CD4-positive, alpha-beta T cell (primary cell): Measurements from ENCODE around the gene PTRH1. TPM values are rescaled to one million over a fixed set of nuclear protein-coding genes. Genes with fewer than 3 reads are reported as not detected.

Source experiments
- ATAC-seq: fragments of 200-7000 bp; cut with Tn5 transposase; one replicate; pipeline ENCODE4 v1.10.0; 2022; ENCODE audit warnings: mild to moderate bottlenecking; ENCODE audit not compliant: poor library complexity
- CTCF ChIA-PET: fragments of 350-600 bp; sonication (Branson Sonifier 250); formaldehyde crosslinking; loops from one replicate; lab custom pipeline; 2021; ENCODE audit warnings: antibody characterized with exemption, inconsistent platforms; lab: Charles Lee
- POLR2A ChIA-PET: fragments of 350-600 bp; sonication (Branson Sonifier 250); formaldehyde crosslinking; loops from one replicate; lab custom pipeline; 2021; ENCODE audit warnings: antibody characterized with exemption, inconsistent platforms; lab: Charles Lee
- DNase-seq, 14 experiments: peaks; one replicate each; pipeline ENCODE4 v3.0.0-alpha.2; 2013 to 2020; ENCODE audit warnings: mixed read lengths in 2 of 14
- H3K27ac ChIP-seq, 2 donors: one replicate each; pipeline versions ENCODE4 v1.5.1 to v1.7.0; 2013; ENCODE audit warnings: low read length in 2 of 2, low read depth in 1 of 2, mild to moderate bottlenecking in 1 of 2
- H3K27me3 ChIP-seq, 2 experiments: 1 replicate in 1 of 2; 2 replicates in 1 of 2; pipeline versions ENCODE4 v1.6.1 to v1.7.0; 2013; ENCODE audit warnings: low read length in 2 of 2, control low read depth in 1 of 2, mild to moderate bottlenecking in 1 of 2, moderate library complexity in 1 of 2; ENCODE audit not compliant: insufficient read depth in 2 of 2, control insufficient read depth in 1 of 2
- H3K36me3 ChIP-seq: one replicate; pipeline ENCODE4 v1.6.1; 2013; ENCODE audit warnings: low read length, control low read depth; ENCODE audit not compliant: insufficient read depth
- H3K4me1 ChIP-seq: one replicate; pipeline ENCODE4 v1.6.1; 2013; ENCODE audit warnings: low read length, control low read depth; ENCODE audit not compliant: insufficient read depth
- H3K4me3 ChIP-seq: one replicate; pipeline ENCODE4 v1.5.1; 2013; ENCODE audit warnings: mild to moderate bottlenecking, low read length, moderate library complexity
- H3K9me3 ChIP-seq, 2 experiments: 1 replicate in 1 of 2; 2 replicates in 1 of 2; pipeline versions ENCODE4 v1.6.1 to v1.7.0; 2013; ENCODE audit warnings: low read length in 2 of 2, mild to moderate bottlenecking in 2 of 2, control low read depth in 1 of 2, moderate library complexity in 1 of 2; ENCODE audit not compliant: control insufficient read depth in 1 of 2, insufficient read depth in 1 of 2
- H3K27ac Mint-ChIP-seq: one replicate; pipeline ENCODE4 v1.8.0; 2020; ENCODE audit warnings: mixed read lengths
- H3K27me3 Mint-ChIP-seq: one replicate; pipeline ENCODE4 v1.8.0; 2021; ENCODE audit warnings: mixed read lengths
- H3K36me3 Mint-ChIP-seq: one replicate; pipeline ENCODE4 v1.8.0; 2021; ENCODE audit warnings: low read depth, mixed read lengths
- H3K4me1 Mint-ChIP-seq: one replicate; pipeline ENCODE4 v1.8.0; 2021; ENCODE audit warnings: low read depth, mixed read lengths
- H3K4me3 Mint-ChIP-seq: one replicate; pipeline ENCODE4 v1.8.0; 2020; ENCODE audit warnings: mild to moderate bottlenecking, mixed read lengths
- H3K9me3 Mint-ChIP-seq: one replicate; pipeline ENCODE4 v1.8.0; 2020; ENCODE audit warnings: mixed read lengths
- intact Hi-C, 2 experiments: fragments of 100-400 bp; cut with DNase I in 1 of 2; cut with micrococcal nuclease in 1 of 2; formaldehyde crosslinking; loops; one replicate each; pipeline versions ENCODE4 v1.15.1 to v1.9.0; 2023 to 2025; cut with DNase I, micrococcal nuclease
- total RNA-seq, 174 experiments: library from RNA in 2 of 174; stranded (reverse) in 2 of 174; gene quantifications; one replicate each; pipeline ENCODE4 v1.2.3 and lab custom pipeline; 2021 to 2026
- TF ChIP-seq, protein P1 (sequence below): fragments of 200-600 bp; IDR thresholded peaks from one replicate; pipeline ENCODE4 v1.8.0; 2022; ENCODE audit warnings: antibody characterized with exemption, mild to moderate bottlenecking

Gene PTRH1
- total RNA-seq, 2 experiments from 2014 or later = 4.5 to 5.9 TPM

DNA sequence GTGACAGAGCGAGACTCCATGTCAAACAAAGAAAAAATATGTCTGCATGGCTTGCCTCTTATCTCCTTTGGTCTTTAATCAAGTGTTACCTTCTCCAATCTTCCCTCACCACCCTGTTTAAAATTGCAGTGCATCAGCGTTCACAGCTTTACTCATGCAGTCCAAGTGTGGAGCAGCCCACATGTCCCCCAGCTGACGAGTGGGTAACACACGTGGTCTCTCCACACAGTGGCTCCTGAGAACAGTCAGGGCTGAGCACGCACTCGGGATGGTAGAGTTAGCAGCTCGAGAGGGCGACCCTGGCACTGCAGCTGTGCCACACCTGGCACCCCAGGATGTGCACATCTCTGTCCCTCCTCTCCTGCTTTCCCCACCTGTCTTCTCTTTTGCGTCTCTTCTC lies 34.6 kb downstream of the PTRH1 start:
- Mint-ChIP-seq H3K27ac (no peak overlapping the region), H3K9me3 (no peaks in the 10 kb centered on the region), H3K36me3 (no peaks in the 10 kb centered on the region), H3K4me1 (no peaks in the 10 kb centered on the region), H3K4me3 (no peak overlapping the region), H3K27me3 (no peaks in the 10 kb centered on the region)
- ChIA-PET POLR2A (no interaction called here), CTCF (no interaction called here)
- DNase-seq (no peak), ATAC-seq (no peak)
- H3K4me1 ChIP-seq = no peaks in the 10 kb centered on the region
- TF ChIP-seq, protein P1, sequence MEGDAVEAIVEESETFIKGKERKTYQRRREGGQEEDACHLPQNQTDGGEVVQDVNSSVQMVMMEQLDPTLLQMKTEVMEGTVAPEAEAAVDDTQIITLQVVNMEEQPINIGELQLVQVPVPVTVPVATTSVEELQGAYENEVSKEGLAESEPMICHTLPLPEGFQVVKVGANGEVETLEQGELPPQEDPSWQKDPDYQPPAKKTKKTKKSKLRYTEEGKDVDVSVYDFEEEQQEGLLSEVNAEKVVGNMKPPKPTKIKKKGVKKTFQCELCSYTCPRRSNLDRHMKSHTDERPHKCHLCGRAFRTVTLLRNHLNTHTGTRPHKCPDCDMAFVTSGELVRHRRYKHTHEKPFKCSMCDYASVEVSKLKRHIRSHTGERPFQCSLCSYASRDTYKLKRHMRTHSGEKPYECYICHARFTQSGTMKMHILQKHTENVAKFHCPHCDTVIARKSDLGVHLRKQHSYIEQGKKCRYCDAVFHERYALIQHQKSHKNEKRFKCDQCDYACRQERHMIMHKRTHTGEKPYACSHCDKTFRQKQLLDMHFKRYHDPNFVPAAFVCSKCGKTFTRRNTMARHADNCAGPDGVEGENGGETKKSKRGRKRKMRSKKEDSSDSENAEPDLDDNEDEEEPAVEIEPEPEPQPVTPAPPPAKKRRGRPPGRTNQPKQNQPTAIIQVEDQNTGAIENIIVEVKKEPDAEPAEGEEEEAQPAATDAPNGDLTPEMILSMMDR = no peak
- H3K27ac ChIP-seq = no peak overlapping the region
- H3K9me3 ChIP-seq = no peaks in the 10 kb centered on the region
- no peaks in the 10 kb centered on the region for H3K27me3 ChIP-seq
- H3K36me3 ChIP-seq = peaks cover 2% of the 10 kb centered on the region
- intact Hi-C loops = no loop called here
- H3K4me3 ChIP-seq = no peak overlapping the region

DNA sequence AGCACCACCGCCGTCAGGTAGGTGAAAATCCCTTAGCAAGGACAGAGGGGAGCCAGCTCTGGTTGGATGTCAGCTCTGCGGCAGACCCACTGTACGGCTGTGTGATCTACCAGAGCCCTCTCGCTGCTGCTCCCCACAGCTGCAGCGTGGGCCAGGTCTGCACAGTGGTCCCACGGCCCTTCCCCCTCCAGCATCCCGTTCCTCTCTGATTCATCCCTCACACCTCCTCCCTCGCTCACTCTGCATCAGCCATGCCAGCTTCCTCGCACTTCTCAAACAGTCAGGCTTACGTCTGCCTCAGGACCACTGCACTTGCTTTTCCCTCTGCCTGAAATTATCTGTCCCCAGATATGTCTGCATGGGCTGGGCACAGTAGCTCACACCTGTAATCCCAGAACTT lies 35.2 kb downstream of the PTRH1 start:
- Mint-ChIP-seq H3K4me3 (no peak overlapping the region), H3K36me3 (no peaks in the 10 kb centered on the region), H3K9me3 (no peaks in the 10 kb centered on the region), H3K27ac (no peak overlapping the region), H3K27me3 (no peaks in the 10 kb centered on the region), H3K4me1 (no peaks in the 10 kb centered on the region)
- Histone ChIP-seq H3K4me1 (no peaks in the 10 kb centered on the region), H3K27ac (no peak overlapping the region), H3K36me3 (peaks cover 2% of the 10 kb centered on the region), H3K9me3 (no peaks in the 10 kb centered on the region), H3K4me3 (no peak overlapping the region), H3K27me3 (no peaks in the 10 kb centered on the region)
- intact Hi-C loops = no loop called here
- CTCF ChIA-PET = no interaction called here
- no peak for ATAC-seq
- TF ChIP-seq, protein P1 = no peak
- DNase-seq = no peak
- POLR2A ChIA-PET = no interaction called here

DNA sequence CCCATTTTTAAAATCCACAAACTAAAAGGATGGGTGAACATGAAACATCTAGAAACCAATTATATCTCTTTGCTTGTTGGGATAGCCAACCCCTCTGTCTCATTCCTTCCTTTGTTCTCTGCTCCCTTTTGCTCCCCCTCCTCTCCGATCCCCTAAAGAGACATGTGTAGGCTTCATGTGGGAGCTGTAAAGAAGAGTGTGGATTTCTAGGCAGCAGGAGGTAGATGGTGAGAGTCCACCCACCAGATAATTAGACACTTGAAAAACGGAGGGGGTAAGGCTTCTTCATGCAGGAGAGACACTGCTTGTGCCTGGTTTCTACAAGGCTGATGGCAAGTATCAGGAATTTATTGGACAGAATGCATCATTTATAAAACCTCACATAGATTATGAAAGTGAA lies 36.0 kb downstream of the PTRH1 start:
- Histone ChIP-seq H3K36me3 (peaks cover 2% of the 10 kb centered on the region), H3K27me3 (no peaks in the 10 kb centered on the region), H3K9me3 (no peaks in the 10 kb centered on the region), H3K27ac (no peak overlapping the region), H3K4me3 (no peak overlapping the region), H3K4me1 (no peaks in the 10 kb centered on the region)
- ChIA-PET POLR2A (no interaction called here), CTCF (no interaction called here)
- no peaks in the 10 kb centered on the region for H3K27me3 Mint-ChIP-seq
- intact Hi-C loops = no loop called here
- ATAC-seq (no peak), DNase-seq (no peak)
- TF ChIP-seq, protein P1 = no peak
- H3K4me3 Mint-ChIP-seq = no peak overlapping the region
- no peaks in the 10 kb centered on the region for H3K36me3 Mint-ChIP-seq
- H3K4me1 Mint-ChIP-seq = no peaks in the 10 kb centered on the region
- H3K27ac Mint-ChIP-seq = no peak overlapping the region
- H3K9me3 Mint-ChIP-seq = no peaks in the 10 kb centered on the region
